Measurements from ENCODE around the gene RYR3.

DNA sequence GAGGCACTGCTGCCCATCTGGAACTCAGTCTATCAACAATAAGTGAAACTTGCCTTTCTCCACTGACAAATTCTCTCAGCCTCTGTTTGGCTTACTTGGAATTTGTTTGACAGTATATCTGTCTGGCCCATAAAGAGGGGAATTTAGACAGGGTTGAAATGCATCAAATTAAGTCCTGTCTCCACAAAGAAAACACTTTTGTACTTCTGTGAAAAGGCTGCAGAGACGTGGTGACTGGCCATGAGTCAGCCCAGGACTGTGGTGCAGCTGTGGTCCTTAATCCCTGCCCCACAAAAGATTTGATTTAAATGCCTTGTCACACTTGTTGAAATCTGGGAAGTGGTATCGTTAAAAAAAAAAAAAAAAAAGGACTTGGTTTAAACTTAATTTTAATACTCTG lies 47.5 kb downstream of the RYR3 start:
- TF ChIP-seq, protein P1, sequence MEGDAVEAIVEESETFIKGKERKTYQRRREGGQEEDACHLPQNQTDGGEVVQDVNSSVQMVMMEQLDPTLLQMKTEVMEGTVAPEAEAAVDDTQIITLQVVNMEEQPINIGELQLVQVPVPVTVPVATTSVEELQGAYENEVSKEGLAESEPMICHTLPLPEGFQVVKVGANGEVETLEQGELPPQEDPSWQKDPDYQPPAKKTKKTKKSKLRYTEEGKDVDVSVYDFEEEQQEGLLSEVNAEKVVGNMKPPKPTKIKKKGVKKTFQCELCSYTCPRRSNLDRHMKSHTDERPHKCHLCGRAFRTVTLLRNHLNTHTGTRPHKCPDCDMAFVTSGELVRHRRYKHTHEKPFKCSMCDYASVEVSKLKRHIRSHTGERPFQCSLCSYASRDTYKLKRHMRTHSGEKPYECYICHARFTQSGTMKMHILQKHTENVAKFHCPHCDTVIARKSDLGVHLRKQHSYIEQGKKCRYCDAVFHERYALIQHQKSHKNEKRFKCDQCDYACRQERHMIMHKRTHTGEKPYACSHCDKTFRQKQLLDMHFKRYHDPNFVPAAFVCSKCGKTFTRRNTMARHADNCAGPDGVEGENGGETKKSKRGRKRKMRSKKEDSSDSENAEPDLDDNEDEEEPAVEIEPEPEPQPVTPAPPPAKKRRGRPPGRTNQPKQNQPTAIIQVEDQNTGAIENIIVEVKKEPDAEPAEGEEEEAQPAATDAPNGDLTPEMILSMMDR (IDR thresholded peaks at IDR 0.05; ENCODE audit: insufficient read depth, low read depth, low read length) = no peak
- no peak for TF ChIP-seq EZH2 (IDR thresholded peaks at IDR 0.05; ENCODE audit: insufficient read depth, low read length)

Data from astrocyte (in vitro differentiated cells and primary cell).